Activated CD8-positive, alpha-beta memory T cell treated with anti-CD3 and anti-CD28 coated beads, Interleukin-2, amount 50 U/mL, for 1 hour (primary cell): ENCODE data around the gene CCDC78.

Experiments
- DNase-seq: peaks from one replicate; pipeline ENCODE4 v3.0.0-alpha.2; 2020; ENCODE audit errors: extremely low read depth

CCDC78 gene

DNA sequence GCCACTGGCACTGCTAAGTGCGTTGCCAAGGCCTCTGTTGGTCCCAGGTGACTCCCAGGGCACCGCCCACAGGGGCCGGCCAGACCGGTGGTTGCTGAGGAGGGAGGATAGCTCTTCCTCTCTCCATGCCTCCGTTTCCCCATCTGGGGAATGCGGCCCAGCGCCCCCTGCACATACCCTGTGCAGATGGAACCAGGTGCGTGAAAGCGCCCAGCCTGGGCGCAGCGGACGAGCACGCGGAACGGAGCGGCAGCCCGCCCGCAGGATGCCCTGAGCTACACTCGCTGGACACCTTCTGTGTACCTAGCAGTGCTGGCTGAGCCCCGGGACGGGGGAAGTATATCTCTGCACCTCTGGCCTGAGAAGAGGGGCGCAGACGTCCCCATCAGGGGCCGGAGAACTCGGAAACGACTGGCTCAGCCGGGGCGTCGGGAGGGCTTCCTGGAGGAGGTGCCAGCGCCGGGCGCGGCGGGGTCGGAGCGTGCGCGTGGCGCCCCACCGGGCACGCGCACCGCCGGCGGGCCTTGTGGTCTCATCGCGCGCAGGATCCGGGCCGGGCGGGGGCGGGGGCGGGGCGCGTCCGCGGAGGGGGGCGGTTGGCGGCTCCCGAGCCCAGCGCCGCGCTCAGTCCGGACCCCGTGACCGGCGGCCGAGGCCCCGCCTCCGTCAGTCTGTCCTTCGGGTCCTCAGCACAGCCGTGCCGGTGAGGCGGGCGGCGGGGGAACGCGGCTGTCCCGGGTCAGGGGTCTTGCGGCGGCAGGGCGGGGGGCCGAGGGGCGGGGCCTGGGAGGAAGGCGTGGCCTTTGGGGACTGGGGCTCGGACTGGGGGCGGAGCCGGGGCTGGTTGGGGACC lies at the start of gene CCDC78, which contains the start of gene HAGHL:
Gene CCDC78 (minus strand): TSS at position 6 of the 853 bp plus-strand sequence. CDS start 76 bp downstream, outside the sequence.
Gene HAGHL (plus strand): TSS at position 669 of the 853 bp plus-strand sequence. CDS start 404 bp downstream, outside the sequence.
- no peak for DNase-seq

- no peak for DNase-seq
Measured at GRCh38 chr16:775236-775796, 49.1 kb upstream of the CCDC78 start.

- no peak for DNase-seq
Measured at GRCh38 chr16:774086-775001, 48.1 kb upstream of the CCDC78 start.

DNA sequence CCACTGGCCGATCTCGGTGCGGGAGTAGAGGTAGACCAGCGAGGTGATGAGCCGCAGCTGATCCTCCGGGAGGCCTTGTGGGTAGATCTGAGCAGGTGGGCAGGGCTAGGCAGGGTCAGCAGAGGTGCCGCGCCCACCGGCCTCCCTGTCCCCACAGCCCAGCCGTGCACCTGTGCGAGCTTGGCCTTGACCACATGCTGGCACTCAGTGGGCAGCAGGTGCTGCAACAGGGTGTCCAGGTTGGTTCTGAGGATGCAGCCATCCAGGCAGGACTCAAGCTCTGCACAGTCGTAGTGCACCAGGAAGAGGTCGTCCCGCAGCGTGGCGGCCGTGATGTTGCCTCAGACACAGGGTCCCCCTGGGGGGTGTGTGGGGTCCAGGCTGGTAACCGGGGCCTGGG lies 46.7 kb upstream of the CCDC78 start:
- DNase-seq, result no peak

GRCh38 chr16:770411-770810 lies 44.2 kb upstream of the CCDC78 start:
- no peak for DNase-seq

DNA sequence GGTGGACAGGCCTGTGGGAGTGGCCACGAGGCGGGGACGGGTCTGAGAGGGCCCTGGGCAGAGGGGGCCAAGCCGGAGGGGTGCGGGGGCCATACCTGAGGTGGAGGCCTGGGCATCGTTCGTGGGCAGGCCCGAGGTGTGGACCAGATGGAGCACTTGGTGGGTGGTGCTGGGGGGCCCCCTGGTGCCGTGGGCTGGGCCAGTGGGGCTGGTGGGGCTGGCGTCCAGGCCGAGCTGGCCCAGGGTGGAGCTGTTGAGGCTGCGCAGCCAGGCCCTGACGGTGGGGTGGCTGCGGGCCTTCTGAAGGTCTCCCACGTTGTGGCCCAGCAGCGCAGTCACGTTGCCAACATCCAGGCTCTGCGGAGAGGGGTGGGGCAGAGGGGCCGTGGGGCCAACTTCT lies 43.7 kb upstream of the CCDC78 start:
- no peak for DNase-seq

GRCh38 chr16:769184-769784 lies 43.0 kb upstream of the CCDC78 start:
- DNase-seq, result no peak

DNA sequence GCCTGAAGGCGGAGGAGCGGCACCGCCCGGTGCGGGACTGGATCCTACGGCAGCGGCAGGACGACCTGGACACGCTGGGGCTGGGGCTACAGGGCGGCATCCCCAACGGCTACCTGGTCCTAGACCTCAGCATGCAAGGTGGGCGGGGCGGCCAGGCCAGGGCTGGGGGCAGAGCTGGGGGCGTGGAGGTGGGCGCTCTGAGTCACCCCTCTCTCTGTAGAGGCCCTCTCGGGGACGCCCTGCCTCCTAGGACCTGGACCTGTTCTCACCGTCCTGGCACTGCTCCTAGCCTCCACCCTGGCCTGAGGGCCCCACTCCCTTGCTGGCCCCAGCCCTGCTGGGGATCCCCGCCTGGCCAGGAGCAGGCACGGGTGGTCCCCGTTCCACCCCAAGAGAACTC lies 42.2 kb upstream of the CCDC78 start:
- no peak for DNase-seq

- no peak for DNase-seq
Measured at GRCh38 chr16:767743-768235, 41.5 kb upstream of the CCDC78 start.

GRCh38 chr16:766820-767640 lies 40.8 kb upstream of the CCDC78 start:
- no peak for DNase-seq

GRCh38 chr16:766008-766819 lies 40.0 kb upstream of the CCDC78 start:
- no peak for DNase-seq

DNA sequence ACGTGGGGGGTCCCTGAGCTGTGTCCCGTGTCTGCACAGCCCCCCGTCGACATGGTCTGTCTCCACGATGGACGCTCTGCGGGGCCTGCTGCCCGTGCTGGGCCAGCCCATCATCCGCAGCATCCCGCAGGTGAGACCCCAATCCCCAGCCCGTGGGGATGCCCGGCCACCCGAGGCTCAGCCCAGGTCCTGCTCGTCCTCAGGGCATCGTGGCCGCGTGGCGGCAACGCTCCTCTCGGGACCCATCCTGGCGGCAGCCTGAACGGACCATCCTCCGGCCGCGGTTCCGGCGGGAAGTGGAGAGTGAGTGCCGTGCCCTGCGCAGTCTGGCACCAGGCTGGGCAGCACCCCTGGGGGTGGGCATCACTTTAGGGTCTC lies 39.2 kb upstream of the CCDC78 start:
- DNase-seq, result no peak

GRCh38 chr16:764848-765487 lies 38.7 kb upstream of the CCDC78 start:
- DNase-seq, result no peak

DNA sequence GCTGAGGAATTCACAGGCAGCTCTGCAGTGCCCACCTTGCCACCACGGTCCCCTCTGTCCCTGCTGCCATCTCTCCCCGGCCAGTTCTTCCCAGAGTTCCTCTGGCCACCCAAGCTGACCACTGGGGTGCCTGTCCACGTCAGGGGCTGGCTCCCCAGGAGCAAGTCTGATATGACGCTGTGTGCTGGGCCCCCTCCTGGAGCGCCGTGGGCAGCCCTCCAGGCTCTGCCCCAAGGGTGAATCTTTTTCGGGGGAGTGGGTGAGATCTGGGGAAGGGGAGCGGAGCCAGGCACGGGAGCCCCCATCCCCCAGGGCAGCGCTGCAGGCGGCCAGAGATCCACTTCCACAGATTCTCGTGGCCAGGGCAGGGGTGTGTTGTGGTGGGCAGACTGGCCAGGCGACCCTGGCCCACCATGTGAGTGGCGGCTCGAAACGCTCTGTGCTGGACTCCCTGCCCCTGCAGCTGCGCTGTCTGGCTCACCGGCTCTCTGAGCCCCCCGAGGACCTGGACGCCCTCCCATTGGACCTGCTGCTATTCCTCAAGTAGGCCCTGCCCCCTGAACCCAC lies 38.0 kb upstream of the CCDC78 start:
- no peak for DNase-seq

DNA sequence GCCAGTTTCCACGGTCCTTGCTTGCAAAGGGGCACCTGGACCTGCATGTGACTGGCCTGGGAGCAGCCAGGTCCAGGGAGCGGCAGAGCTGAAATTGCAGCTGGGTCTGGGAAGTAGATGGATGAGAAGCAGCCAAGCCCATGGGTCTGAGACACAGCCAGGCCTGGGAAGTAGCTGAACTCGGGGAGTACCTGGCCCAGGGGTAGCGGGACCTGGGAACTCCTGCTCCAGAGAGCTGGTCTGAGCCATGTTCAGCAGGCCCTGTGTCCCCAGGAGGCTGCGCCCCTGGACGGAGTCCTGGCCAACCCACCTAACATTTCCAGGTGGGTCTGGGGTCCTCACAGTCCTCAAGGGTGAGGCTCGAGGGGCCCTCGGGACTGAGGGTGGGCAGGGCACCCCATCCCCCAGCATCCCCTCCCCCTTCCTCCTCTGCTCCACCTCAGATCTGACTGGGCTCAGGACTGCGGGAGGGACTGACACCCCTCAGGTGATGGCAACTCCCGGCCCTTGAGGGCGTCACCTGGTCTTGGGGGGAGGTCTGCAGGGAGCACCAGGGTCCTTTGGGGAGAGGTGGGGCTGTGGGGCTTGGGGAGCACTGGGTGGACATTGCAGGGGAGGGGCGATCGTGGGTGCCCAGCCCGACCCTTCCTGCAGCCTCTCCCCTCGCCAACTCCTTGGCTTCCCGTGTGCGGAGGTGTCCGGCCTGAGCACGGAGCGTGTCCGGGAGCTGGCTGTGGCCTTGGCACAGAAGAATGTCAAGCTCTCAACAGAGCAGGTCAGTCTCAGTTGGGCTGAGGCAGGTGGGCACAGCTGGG lies 37.3 kb upstream of the CCDC78 start:
- DNase-seq, result no peak

GRCh38 chr16:762595-763268 lies 36.5 kb upstream of the CCDC78 start:
- DNase-seq, result no peak

DNA sequence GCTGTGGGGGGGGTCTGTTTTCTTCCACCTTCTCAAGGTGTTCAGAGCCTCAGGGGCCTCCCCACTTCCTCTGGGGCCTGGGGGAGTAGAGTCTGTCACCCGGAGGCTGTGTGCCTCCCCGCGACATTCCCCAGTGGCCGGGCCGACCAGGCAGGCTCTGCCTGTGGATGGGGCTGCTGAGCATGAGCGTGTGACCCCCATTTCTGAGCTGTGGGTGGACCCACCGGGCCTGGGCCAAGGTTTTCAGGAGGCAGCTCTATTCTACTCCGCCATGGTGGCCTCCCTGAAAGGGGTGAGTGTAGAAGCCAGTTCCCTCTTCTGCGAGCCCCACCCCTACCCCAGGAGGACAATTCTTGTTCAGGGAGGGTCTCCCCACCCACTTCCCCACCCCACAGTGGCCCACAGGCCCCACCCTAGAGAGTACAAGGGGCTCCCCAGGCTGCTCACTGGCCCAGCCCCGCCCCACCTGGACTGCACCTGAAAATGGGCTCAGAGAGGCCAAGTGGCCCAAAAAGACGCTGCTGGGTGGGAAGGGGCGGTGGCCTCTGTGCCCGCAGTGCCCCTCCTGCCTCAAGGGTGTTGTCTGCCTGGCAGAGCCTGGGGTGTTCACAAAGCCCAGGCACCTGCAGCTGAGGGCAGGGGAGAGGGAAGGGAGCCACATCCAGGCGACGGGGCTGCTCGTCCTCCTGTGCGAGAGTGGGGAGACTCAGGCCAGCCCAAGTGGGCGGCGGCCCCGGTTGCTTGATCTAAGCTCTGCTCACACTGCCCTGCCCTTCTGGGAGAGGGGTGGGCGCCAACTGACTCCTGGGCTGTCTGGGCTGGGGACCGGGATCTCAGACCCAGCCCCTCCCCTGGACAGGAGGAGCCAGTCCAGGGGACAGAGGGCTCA lies 35.6 kb upstream of the CCDC78 start:
- DNase-seq, result no peak
